HL-60 (cell line): ENCODE results near the gene GABRB1.

Experiments used
- CTCF ChIP-seq: IDR thresholded peaks from one replicate; pipeline ENCODE4 v1.5.1; 2011; ENCODE audit warnings: low read length, control low read depth, inconsistent platforms; ENCODE audit not compliant: insufficient read depth
- POLR2AphosphoS5 ChIP-seq: IDR thresholded peaks from 2 replicates; pipeline ENCODE4 v1.6.1; 2012; ENCODE audit warnings: low read depth
- REST ChIP-seq: IDR thresholded peaks from 2 replicates; pipeline ENCODE4 v1.6.1; 2012; ENCODE audit warnings: low read depth; ENCODE audit not compliant: insufficient replicate concordance

- no peak for TF ChIP-seq CTCF
- TF ChIP-seq POLR2AphosphoS5, result no peak
- TF ChIP-seq REST, result no peak
Observed at GRCh38 chr4:47043821-47044220, 12.5 kb downstream of the GABRB1 start.
